Measurements from ENCODE around the gene STARD10.
A peak's percentile ranks its signal among the peaks of the same experiment; 100 is the strongest.
"Not testable (repeated sequence)": the region's sequence is repeated elsewhere in the genome, so short reads cannot be mapped to it uniquely, and the experiment has no call there.

Gene STARD10

GRCh38 chr11:72807792-72808191 is 13.9 kb upstream of the STARD10 start:
- DNase-seq (ENCODE audit: low read depth in 2 of 2) = no peak

- no peak for DNase-seq (ENCODE audit: low read depth in 2 of 2)
These were observed 13.3 kb upstream of the STARD10 start for GRCh38 chr11:72807021-72807693.

GRCh38 chr11:72806378-72806777 is 12.5 kb upstream of the STARD10 start:
- DNase-seq (ENCODE audit: low read depth in 2 of 2) = not testable (repeated sequence)

GRCh38 chr11:72805216-72805615 is 11.4 kb upstream of the STARD10 start:
- DNase-seq (ENCODE audit: low read depth in 2 of 2) = no peak

GRCh38 chr11:72802822-72803221 is 9.0 kb upstream of the STARD10 start:
- no peak for DNase-seq (ENCODE audit: low read depth in 2 of 2)

- DNase-seq (ENCODE audit: low read depth in 2 of 2) = no peak
These were observed 5.6 kb upstream of the STARD10 start for GRCh38 chr11:72799441-72799840.

GRCh38 chr11:72798361-72798760 is 4.5 kb upstream of the STARD10 start:
- no peak for DNase-seq (ENCODE audit: low read depth in 2 of 2)

GRCh38 chr11:72793076-72793424 is 797 bp downstream of the STARD10 start:
- no peak for DNase-seq (ENCODE audit: low read depth in 2 of 2)

GRCh38 chr11:72792437-72793021 is 1.3 kb downstream of the STARD10 start:
- DNase-seq (ENCODE audit: low read depth in 2 of 2) = no peak

GRCh38 chr11:72791228-72791627 is 2.6 kb downstream of the STARD10 start:
- not testable (repeated sequence) for DNase-seq (ENCODE audit: low read depth in 2 of 2)

- DNase-seq (ENCODE audit: low read depth in 2 of 2) = no peak
These were observed 4.2 kb downstream of the STARD10 start for GRCh38 chr11:72789493-72790131.

- DNase-seq (ENCODE audit: low read depth in 2 of 2) = no peak
These were observed 5.6 kb downstream of the STARD10 start for GRCh38 chr11:72788241-72788640.

GRCh38 chr11:72787216-72788104 is 6.4 kb downstream of the STARD10 start:
- no peak for DNase-seq (ENCODE audit: low read depth in 2 of 2)

- DNase-seq (ENCODE audit: low read depth in 2 of 2) = no peak
These were observed 7.3 kb downstream of the STARD10 start for GRCh38 chr11:72786305-72787215.

GRCh38 chr11:72784662-72785061 is 9.2 kb downstream of the STARD10 start:
- DNase-seq (ENCODE audit: low read depth in 2 of 2) = no peak

GRCh38 chr11:72783144-72783905 is 10.5 kb downstream of the STARD10 start:
- no peak for DNase-seq (ENCODE audit: low read depth in 2 of 2)

- no peak for DNase-seq (ENCODE audit: low read depth in 2 of 2)
These were observed 11.5 kb downstream of the STARD10 start for GRCh38 chr11:72782081-72782920.

- peak; percentile 8 to 17 for DNase-seq (ENCODE audit: low read depth in 2 of 2)
These were observed 12.3 kb downstream of the STARD10 start for GRCh38 chr11:72781313-72782080.

GRCh38 chr11:72781063-72781312 is 12.9 kb downstream of the STARD10 start:
- DNase-seq (ENCODE audit: low read depth in 2 of 2) = no peak
